ENCODE results near the gene OSBPL9. TPM values are rescaled to one million over a fixed set of nuclear protein-coding genes. Genes with fewer than 3 reads are reported as not detected.

OSBPL9 gene
- total and polyA plus RNA-seq, 2 experiments from 2014 or later = 82.7 to 102 TPM

- Mint-ChIP-seq H3K4me1 (no peaks in the 10 kb centered on the region), H3K27ac (no peak overlapping the region), H3K9me3 (no peaks in the 10 kb centered on the region), H3K4me3 (no peak overlapping the region), H3K36me3 (ENCODE audit: low read depth) (peaks cover 15% of the 10 kb centered on the region; the same call in 2 of the 3 replicates), H3K27me3 (ENCODE audit: insufficient read depth, low read depth, poor library complexity) (peaks cover 2% of the 10 kb centered on the region)
- Histone ChIP-seq H3K9me2 (ENCODE audit: insufficient read depth) (no peaks in the 10 kb centered on the region), H3K4me3 (no peak overlapping the region), H3F3A (replicated peaks; ENCODE audit: low read depth) (no peaks in the 10 kb centered on the region), H3K4me1 (ENCODE audit: insufficient read depth) (no peaks in the 10 kb centered on the region), H2AFZ (no peak overlapping the region), H3K36me3 (ENCODE audit: insufficient read depth) (peaks cover 12% of the 10 kb centered on the region; the same call in 1 of the 2 replicates), H3K27ac (ENCODE audit: low read depth) (no peak overlapping the region), H3K4me2 (no peak overlapping the region), H3K79me2 (replicated peaks; ENCODE audit: insufficient read depth) (no peaks in the 10 kb centered on the region), H3K27me3 (ENCODE audit: insufficient read depth) (no peaks in the 10 kb centered on the region), H4K20me1 (replicated peaks; ENCODE audit: insufficient read depth) (no peaks in the 10 kb centered on the region)
- DNase-seq (ENCODE audit: low spot score) (no peak), ATAC-seq (no peak)
- no peak for TF ChIP-seq ETS1 (IDR thresholded peaks at IDR 0.05)
- no peak for TF ChIP-seq REST (IDR thresholded peaks at IDR 0.05; ENCODE audit: unreplicated experiment)
- TF ChIP-seq NANOG (IDR thresholded peaks at IDR 0.05; ENCODE audit: borderline replicate concordance) = no peak
- TF ChIP-seq ZNF462 (CRISPR knock-in tag; IDR thresholded peaks at IDR 0.05) = no peak
- TF ChIP-seq ZNF114 (CRISPR knock-in tag; IDR thresholded peaks at IDR 0.05) = no peak
These were observed 202.9 kb downstream of the OSBPL9 start for GRCh38 chr1:51819810-51820209.
